Panc1 (cell line): ENCODE results near the gene OLFML2B. TPM values are rescaled to one million over a fixed set of nuclear protein-coding genes. Genes with fewer than 3 reads are reported as not detected.

Experiments
- ATAC-seq: fragments of 200-7000 bp; cut with Tn5 transposase; 2 replicates; pipeline ENCODE4 v1.9.1; 2020; ENCODE audit warnings: mild to moderate bottlenecking, moderate library complexity
- BruUV-seq: library from RNA; stranded (reverse); fragments of 400-500 nt; replicated peaks from 2 replicates; lab custom pipeline; 2021; lab: Mats Ljungman, UMichigan
- CTCF ChIA-PET: fragments of 300-600 bp; sonication (Branson Sonifier 250); formaldehyde crosslinking; loops from one replicate; lab custom pipeline; 2022; ENCODE audit warnings: antibody characterized with exemption; lab: Charles Lee
- POLR2A ChIA-PET: fragments of 300-600 bp; sonication (Branson Sonifier 250); formaldehyde crosslinking; loops from one replicate; lab custom pipeline; 2022; ENCODE audit warnings: antibody characterized with exemption; lab: Charles Lee
- DNase-seq: peaks from one replicate; pipeline ENCODE4 v3.0.0-alpha.2; 2010; ENCODE audit warnings: low read depth, low spot score
- H3K27ac ChIP-seq: 2 replicates; pipeline ENCODE4 v1.5.1; 2011; ENCODE audit warnings: mild to moderate bottlenecking, low read length, inconsistent platforms
- H3K27me3 ChIP-seq: fragments of 200-500 bp; sonication (Bioruptor generic); 2 replicates; pipeline ENCODE4 v1.6.0; 2014; ENCODE audit warnings: low read length, inconsistent platforms; ENCODE audit not compliant: control insufficient read depth, insufficient read depth
- H3K36me3 ChIP-seq: fragments of 200-500 bp; sonication (Bioruptor generic); 2 replicates; pipeline ENCODE4 v1.5.1; 2014; ENCODE audit warnings: inconsistent platforms, mild to moderate bottlenecking, low read length, moderate library complexity; ENCODE audit not compliant: control insufficient read depth, insufficient read depth
- H3K4me1 ChIP-seq: 2 replicates; pipeline ENCODE4 v1.5.1; 2011; ENCODE audit warnings: inconsistent platforms, mild to moderate bottlenecking, low read length, moderate library complexity; ENCODE audit not compliant: control insufficient read depth, insufficient read depth
- H3K4me3 ChIP-seq, 2 experiments: 2 replicates each; pipeline ENCODE4 v1.5.1; 2011 to 2012; ENCODE audit warnings: low read depth in 2 of 2, low read length in 2 of 2, mild to moderate bottlenecking in 2 of 2, inconsistent platforms in 1 of 2, moderate library complexity in 1 of 2
- H3K9me3 ChIP-seq: fragments of 200-500 bp; sonication (Bioruptor generic); 2 replicates; pipeline ENCODE4 v1.5.1; 2014; ENCODE audit warnings: low read depth, mild to moderate bottlenecking, inconsistent platforms, low read length, moderate library complexity; ENCODE audit not compliant: control insufficient read depth, insufficient read depth
- POLR2AphosphoS5 ChIP-seq: IDR thresholded peaks from 2 replicates; pipeline ENCODE4 v1.6.1; 2012; ENCODE audit warnings: mild to moderate bottlenecking, low read depth, low read length, moderate library complexity
- SIN3A ChIP-seq: IDR thresholded peaks from 2 replicates; pipeline ENCODE4 v1.6.1; 2012; ENCODE audit warnings: low read depth, mild to moderate bottlenecking, low read length, moderate library complexity, borderline replicate concordance; ENCODE audit not compliant: insufficient read depth
- TCF7L2 ChIP-seq: IDR thresholded peaks from 2 replicates; pipeline ENCODE4 v1.6.1; 2011; ENCODE audit warnings: mild to moderate bottlenecking, low read depth, low read length, inconsistent platforms
- in situ Hi-C: cut with HindIII; loops from 2 replicates; pipeline ENCODE4 v1.10.0; 2016; ENCODE audit warnings: low sequenced_read_pairs, low pct_unique_long_range_greater_than_20kb
- intact Hi-C: fragments of 100-400 bp; cut with micrococcal nuclease; formaldehyde crosslinking; loops from one replicate; pipeline ENCODE4 v1.10.0; 2022; ENCODE audit not compliant: unreplicated experiment
- total RNA-seq: library from RNA; stranded (reverse); gene quantifications from one replicate; pipeline ENCODE4 v1.2.1, GENCODE V29; 2021; ENCODE audit not compliant: unreplicated experiment
- TF ChIP-seq, protein P1 (sequence below), 2 experiments: IDR thresholded peaks; 2 replicates each; pipeline ENCODE4 v1.6.1; 2011 to 2012; ENCODE audit warnings: low read depth in 2 of 2, control low read depth in 1 of 2, low read length in 1 of 2, mild to moderate bottlenecking in 1 of 2, moderate library complexity in 1 of 2; ENCODE audit not compliant: insufficient read depth in 1 of 2
- TF ChIP-seq, protein P2 (sequence below): fragments of 450-650 bp; IDR thresholded peaks from 2 replicates; pipeline ENCODE4 v1.5.1; 2017; ENCODE audit warnings: mild to moderate bottlenecking

The OLFML2B gene
- total RNA-seq, 1 experiment from 2014 or later, result 1.5 TPM

DNA sequence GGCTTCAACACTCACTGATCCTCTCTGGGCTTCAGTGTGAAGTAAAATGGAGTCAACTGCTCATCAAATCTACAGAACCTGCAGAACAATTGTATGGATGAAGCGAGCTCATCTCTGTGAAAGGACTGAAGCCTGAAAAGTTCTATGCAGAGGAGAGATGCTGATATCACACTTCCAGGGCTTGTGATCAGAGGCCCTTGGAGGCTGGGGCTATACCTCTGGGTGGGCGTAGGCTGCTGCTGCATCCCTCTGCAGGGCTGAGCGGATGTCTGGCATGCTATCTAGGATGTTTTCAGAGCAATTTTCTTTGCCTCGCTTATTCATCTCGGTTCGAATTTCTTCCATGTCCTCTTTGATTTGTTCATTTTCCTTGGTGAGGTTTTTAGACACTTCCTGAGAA is 17.6 kb downstream of the OLFML2B start:
- no peak for DNase-seq
- ChIA-PET POLR2A (interaction anchor here (0.6 kb wide), 1 partner anchor 128 kb away, joined by 6 read pairs; no protein-coding TSS in a partner anchor), CTCF (no interaction called here)
- no TSS peak for BruUV-seq
- in situ Hi-C loops (no loop called here), intact Hi-C loops (no loop called here)
- H3K27ac ChIP-seq, result no peak overlapping the region
- H3K36me3 ChIP-seq, result no peaks in the 10 kb centered on the region
- H3K27me3 ChIP-seq, result no peaks in the 10 kb centered on the region
- peaks cover 7% of the 10 kb centered on the region; the same call in 1 of the 2 replicates for H3K4me1 ChIP-seq
- H3K4me3 ChIP-seq, result no peak overlapping the region
- H3K9me3 ChIP-seq, result no peaks in the 10 kb centered on the region
- no peak for ATAC-seq
- TF ChIP-seq, protein P1, sequence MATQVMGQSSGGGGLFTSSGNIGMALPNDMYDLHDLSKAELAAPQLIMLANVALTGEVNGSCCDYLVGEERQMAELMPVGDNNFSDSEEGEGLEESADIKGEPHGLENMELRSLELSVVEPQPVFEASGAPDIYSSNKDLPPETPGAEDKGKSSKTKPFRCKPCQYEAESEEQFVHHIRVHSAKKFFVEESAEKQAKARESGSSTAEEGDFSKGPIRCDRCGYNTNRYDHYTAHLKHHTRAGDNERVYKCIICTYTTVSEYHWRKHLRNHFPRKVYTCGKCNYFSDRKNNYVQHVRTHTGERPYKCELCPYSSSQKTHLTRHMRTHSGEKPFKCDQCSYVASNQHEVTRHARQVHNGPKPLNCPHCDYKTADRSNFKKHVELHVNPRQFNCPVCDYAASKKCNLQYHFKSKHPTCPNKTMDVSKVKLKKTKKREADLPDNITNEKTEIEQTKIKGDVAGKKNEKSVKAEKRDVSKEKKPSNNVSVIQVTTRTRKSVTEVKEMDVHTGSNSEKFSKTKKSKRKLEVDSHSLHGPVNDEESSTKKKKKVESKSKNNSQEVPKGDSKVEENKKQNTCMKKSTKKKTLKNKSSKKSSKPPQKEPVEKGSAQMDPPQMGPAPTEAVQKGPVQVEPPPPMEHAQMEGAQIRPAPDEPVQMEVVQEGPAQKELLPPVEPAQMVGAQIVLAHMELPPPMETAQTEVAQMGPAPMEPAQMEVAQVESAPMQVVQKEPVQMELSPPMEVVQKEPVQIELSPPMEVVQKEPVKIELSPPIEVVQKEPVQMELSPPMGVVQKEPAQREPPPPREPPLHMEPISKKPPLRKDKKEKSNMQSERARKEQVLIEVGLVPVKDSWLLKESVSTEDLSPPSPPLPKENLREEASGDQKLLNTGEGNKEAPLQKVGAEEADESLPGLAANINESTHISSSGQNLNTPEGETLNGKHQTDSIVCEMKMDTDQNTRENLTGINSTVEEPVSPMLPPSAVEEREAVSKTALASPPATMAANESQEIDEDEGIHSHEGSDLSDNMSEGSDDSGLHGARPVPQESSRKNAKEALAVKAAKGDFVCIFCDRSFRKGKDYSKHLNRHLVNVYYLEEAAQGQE (IDR thresholded peaks at IDR 0.05; ENCODE audit: insufficient read depth in 1 of 2, low read depth in 2 of 2, low read length in 1 of 2), result no peak
- TF ChIP-seq POLR2AphosphoS5 (no peak), SIN3A (no peak), TCF7L2 (no peak)

DNA sequence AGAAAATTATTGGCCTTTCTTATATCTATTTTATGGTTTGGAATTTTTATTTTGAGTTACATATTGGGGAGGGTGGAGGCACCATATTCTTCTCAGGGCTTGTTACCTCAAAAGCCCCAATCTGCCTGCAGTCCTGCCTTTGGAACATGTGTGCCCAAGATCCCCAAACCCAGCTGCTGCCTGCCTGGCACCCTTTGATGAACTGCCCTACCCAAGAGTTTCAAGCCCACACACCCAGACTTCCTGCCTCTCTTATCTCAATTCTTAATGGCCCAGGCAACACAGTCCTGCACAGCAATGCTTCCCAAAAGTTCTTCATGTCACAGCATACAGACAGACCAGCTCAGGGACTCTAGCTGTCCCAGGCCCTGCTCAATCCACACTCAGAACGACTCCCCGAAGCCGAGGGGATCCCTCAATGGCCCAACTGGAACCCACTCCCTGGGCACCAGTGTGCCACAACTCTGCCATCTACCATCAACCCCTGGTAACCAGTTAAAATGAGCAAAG is 19.2 kb downstream of the OLFML2B start:
- no peaks in the 10 kb centered on the region for H3K36me3 ChIP-seq
- intact Hi-C loops, result no loop called here
- ATAC-seq (no peak), DNase-seq (no peak)
- H3K27ac ChIP-seq, result no peak overlapping the region
- ChIA-PET POLR2A (no interaction called here), CTCF (no interaction called here)
- TF ChIP-seq POLR2AphosphoS5, result no peak
- TF ChIP-seq TCF7L2, result no peak
- TF ChIP-seq, protein P2, sequence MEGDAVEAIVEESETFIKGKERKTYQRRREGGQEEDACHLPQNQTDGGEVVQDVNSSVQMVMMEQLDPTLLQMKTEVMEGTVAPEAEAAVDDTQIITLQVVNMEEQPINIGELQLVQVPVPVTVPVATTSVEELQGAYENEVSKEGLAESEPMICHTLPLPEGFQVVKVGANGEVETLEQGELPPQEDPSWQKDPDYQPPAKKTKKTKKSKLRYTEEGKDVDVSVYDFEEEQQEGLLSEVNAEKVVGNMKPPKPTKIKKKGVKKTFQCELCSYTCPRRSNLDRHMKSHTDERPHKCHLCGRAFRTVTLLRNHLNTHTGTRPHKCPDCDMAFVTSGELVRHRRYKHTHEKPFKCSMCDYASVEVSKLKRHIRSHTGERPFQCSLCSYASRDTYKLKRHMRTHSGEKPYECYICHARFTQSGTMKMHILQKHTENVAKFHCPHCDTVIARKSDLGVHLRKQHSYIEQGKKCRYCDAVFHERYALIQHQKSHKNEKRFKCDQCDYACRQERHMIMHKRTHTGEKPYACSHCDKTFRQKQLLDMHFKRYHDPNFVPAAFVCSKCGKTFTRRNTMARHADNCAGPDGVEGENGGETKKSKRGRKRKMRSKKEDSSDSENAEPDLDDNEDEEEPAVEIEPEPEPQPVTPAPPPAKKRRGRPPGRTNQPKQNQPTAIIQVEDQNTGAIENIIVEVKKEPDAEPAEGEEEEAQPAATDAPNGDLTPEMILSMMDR, result no peak
- TF ChIP-seq SIN3A, result no peak
- peaks cover 7% of the 10 kb centered on the region; the same call in 1 of the 2 replicates for H3K4me1 ChIP-seq
- no peaks in the 10 kb centered on the region for H3K9me3 ChIP-seq
- in situ Hi-C loops, result no loop called here
- H3K4me3 ChIP-seq, result no peak overlapping the region
- no TSS peak for BruUV-seq
- no peaks in the 10 kb centered on the region for H3K27me3 ChIP-seq

DNA sequence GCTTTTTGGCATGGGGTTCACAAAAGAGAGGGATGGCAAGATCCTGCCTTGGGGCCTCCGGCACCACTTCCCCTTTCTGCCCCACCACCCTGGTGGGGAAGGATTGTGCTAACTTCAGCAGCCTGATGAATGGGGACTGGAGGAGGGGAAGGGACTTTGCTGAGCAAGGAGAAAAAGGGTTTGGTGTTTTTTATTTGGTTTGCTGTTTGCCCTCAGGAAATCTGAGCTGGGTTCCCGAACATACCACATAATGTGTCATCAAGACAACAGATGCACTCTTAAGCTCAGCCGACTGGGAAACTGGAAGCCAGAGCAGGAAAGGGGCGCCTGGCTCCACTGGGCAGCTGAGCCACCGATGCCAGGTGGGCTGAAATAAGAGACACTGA is 19.8 kb downstream of the OLFML2B start:
- TF ChIP-seq POLR2AphosphoS5 (no peak), SIN3A (no peak), TCF7L2 (no peak)
- TF ChIP-seq, protein P2, result no peak
- TF ChIP-seq, protein P1 (IDR thresholded peaks at IDR 0.05; ENCODE audit: insufficient read depth in 1 of 2, low read depth in 2 of 2, low read length in 1 of 2), result no peak
- peak; percentile 58 for ATAC-seq
- Histone ChIP-seq H3K27ac (no peak overlapping the region), H3K36me3 (no peaks in the 10 kb centered on the region), H3K4me1 (peaks cover 7% of the 10 kb centered on the region; the same call in 1 of the 2 replicates), H3K27me3 (no peaks in the 10 kb centered on the region), H3K4me3 (no peak overlapping the region), H3K9me3 (no peaks in the 10 kb centered on the region)
- ChIA-PET POLR2A (no interaction called here), CTCF (no interaction called here)
- no peak for DNase-seq
- intact Hi-C loops (no loop called here), in situ Hi-C loops (no loop called here)
- BruUV-seq, result no TSS peak
